ENCODE measurements around the gene ITGA2. TPM values are rescaled to one million over a fixed set of nuclear protein-coding genes. Genes with fewer than 3 reads are reported as not detected.

The ITGA2 gene
- total RNA-seq, 1 experiment from 2014 or later: 0.95 TPM

DNA sequence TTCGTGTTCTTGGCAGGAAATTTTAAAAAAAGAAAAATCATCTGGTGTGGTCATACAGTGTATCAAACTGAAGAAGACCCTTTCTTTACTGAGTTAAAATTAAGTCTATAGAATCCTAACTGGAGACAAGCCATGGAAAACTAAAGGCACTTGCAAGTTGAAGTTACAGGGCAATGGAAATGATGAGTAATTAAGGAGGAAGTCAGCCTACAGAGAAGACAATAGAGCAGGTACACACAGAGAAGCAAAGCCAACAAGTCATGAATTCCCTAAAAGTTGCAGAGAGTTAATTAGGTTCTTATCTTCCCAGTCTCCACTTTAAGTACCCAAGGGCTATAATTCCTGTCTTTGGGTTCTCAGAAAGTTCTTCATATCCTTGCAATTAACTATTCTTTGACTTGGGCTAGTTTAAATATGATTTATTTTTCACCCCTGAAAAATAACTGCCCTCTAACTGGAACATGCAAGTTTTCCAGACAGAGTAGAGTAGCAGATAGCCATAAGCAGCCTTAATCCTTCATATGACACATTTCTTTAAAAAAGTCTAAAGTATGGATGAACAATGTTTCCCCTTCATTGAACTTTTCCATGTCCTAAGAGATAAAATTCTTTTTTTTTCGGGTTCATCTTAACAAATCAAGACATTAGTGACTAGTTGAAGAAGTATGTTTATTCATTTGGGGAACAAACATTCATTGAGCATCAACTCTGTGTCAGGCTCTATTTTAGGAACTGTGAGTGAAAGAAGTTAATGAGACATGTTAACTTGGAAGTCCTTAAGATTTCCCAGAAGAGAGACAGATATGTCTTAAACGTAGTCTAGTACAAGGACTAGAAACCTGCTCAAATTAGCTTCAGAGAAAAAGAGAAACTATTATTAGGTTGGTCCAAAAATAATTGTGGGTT is 5.2 kb upstream of the ITGA2 start:
- no peak for DNase-seq
- H3K9me3 ChIP-seq: no peaks in the 10 kb centered on the region
- no peaks in the 10 kb centered on the region for H3K27me3 ChIP-seq
- no peak overlapping the region for H3K4me3 ChIP-seq
- no peaks in the 10 kb centered on the region for H3K36me3 ChIP-seq

DNA sequence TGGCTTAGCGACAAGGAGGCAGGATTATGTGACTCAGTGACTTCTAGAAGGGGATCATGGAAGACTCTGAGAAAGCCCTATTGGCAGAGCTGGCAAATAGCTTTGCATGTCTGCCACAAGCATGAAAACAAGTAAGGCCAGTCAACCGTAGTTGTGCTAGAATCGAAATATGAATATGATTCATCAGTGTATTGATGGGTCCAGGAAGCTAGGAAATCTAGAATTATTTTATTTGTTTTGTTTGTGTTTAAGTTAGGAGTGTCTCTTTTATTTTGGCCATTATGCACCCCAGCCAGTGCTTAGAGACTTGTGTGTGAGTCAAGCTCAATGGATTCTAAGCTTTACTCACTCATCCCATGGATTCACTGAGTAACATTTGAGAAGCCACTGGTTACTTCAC is 3.8 kb upstream of the ITGA2 start:
- Histone ChIP-seq H3K36me3 (no peaks in the 10 kb centered on the region), H3K9me3 (no peaks in the 10 kb centered on the region), H3K27me3 (no peaks in the 10 kb centered on the region), H3K4me3 (no peak overlapping the region)
- DNase-seq: peak; percentile 74

DNA sequence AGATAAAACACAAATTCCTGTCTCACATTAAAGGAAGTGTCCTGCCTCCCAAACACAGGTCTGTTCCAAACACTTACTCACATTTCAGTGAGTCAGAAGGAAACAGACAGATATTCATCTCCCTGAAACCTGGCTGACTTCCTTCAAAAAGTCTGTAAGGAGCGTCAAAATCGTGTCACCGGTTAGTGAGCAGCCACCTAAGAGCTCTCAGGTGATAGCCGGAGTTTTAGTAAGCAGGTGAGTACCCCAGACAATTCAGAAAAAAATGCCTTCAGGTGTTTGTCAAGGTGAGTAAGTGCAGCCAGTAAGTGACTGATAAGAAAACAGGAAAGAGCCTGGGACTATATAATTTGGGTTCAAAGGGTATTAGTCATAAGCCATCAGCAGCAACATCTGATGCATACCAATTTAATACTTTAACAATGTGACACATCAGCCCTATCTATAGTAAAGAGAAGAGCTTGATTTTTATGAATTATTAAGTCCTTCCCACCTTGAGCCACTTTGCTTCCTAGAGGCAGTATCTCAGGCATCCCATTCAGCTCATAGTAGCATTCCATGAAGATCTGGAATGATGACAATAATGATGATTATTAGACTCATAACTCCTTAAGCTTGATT is 1.3 kb upstream of the ITGA2 start:
- peak; percentile 24 for DNase-seq
- H3K4me3 ChIP-seq: no peak overlapping the region
- H3K36me3 ChIP-seq: peaks cover 3% of the 10 kb centered on the region; the same call in 1 of the 2 replicates
- H3K27me3 ChIP-seq: no peaks in the 10 kb centered on the region
- no peaks in the 10 kb centered on the region for H3K9me3 ChIP-seq

DNA sequence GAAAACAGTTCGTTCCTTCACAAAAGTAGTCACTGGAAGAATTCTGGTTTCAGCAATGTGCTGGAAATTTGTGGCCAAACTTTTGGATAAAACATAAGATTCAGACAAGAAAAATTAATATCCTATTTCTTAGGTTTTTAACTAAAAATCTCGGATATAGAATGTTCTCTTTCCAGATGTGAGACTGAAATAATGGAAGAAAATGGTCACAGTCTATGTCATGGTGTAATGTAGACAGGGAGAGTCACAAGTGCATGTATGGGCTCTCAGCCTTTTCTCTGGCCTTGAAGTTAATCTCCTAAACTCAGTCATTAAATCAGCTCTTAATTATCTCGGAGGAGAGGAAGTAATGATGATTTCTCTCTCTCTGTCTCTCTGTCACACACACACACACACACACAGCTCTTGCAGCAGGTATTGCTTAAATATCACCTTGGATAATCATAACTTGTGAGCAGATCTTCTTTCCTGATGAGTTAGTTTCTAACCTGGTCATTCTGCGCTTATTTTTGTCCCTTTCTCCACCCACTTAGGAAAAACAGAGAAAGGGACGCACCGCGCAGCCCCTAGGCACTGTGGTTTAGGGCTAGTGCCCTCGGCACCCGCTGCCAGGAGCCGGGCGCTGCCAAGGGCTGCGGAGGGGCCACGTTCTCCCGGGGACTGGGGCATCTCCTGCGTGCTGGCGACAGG is 672 bp upstream of the ITGA2 start:
- DNase-seq: no peak
- peaks cover 3% of the 10 kb centered on the region; the same call in 1 of the 2 replicates for H3K36me3 ChIP-seq
- no peaks in the 10 kb centered on the region for H3K9me3 ChIP-seq
- H3K4me3 ChIP-seq: peak overlapping the region; percentile 72
- no peaks in the 10 kb centered on the region for H3K27me3 ChIP-seq

DNA sequence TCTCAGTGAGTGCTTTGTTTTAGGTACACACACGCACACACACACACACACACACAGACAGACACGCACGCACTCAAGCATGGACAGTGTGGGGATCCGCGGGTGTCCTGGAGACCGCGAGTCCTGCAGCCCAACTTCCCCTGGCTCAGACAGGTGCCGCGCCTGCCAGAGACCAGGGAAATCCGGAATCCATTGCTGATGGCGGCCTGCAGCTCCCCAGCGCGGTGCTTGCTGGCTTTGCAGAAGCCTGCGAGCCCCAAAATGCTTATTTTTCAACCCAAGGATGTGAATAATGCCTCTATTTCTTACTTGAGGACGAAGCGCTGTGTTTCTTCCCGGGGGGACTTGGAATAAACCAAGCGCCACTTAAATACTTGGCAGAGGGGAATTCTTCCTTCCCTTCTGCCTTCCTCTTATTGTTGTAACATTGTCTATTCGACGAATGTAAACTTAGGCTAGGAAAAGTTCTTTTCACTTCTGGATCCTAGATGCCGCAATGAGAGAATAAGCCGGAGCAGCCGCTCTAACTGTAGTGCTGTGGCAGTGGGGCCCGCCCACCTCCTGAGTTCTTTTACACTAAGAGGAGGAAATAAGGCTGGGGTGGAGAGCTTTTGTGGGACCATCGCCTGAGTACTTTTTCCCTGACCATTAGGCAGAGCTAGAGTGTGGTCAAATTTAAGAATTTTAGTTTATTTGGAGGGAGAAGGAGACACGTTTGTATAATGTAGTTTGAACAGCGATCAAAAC is 802 bp downstream of the ITGA2 start:
- DNase-seq: peak; percentile 47
- Histone ChIP-seq H3K9me3 (no peaks in the 10 kb centered on the region), H3K27me3 (no peaks in the 10 kb centered on the region), H3K36me3 (peaks cover 3% of the 10 kb centered on the region; the same call in 1 of the 2 replicates), H3K4me3 (peak overlapping the region; percentile 72)

DNA sequence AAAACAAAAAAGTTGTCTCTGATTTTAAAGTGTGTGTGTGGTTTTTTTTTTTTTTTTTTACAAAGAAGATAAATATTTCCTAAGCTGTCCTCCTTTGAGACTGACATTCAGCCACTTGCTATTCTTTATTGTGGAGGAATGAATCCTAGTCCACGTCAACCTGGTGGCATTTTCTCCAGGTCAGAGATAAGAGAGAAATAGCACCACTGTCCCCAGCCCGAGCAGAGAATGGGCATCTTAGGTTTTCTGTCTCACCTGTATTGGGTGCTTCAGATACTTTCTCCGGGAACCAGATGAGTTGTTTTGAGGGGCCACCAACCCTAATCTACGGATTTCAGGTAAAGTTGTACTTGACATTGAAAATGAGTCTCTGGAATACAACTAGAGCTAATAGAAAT is 1.4 kb downstream of the ITGA2 start:
- H3K27me3 ChIP-seq: no peaks in the 10 kb centered on the region
- DNase-seq: no peak

DNA sequence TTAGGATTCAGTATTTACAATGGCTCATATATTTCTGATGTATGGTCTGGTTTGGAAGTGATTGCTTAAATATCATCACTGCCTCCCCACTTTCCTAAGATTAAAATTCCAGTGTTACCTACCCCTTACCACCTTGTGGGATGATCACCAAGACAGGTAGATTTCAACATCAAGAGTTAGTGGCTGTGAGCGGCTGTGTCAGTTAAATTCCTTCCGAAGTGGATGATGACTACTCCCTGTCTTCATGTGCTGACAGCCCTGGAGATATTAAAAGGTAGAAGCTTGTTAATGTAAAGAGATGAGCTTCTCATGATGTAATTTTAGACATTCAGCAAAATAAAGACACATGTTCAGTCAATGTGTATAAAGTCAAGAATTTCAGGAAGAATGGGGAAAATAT is 4.2 kb downstream of the ITGA2 start:
- Histone ChIP-seq H3K36me3 (peaks cover 3% of the 10 kb centered on the region; the same call in 1 of the 2 replicates), H3K9me3 (no peaks in the 10 kb centered on the region), H3K4me3 (no peak overlapping the region), H3K27me3 (no peaks in the 10 kb centered on the region)
- DNase-seq: no peak

More for the DNA sequence above, 1.4 kb downstream of the ITGA2 start:
- Histone ChIP-seq H3K9me3 (no peaks in the 10 kb centered on the region), H3K4me3 (peak overlapping the region; percentile 72), H3K36me3 (peaks cover 3% of the 10 kb centered on the region; the same call in 1 of the 2 replicates)

DNA sequence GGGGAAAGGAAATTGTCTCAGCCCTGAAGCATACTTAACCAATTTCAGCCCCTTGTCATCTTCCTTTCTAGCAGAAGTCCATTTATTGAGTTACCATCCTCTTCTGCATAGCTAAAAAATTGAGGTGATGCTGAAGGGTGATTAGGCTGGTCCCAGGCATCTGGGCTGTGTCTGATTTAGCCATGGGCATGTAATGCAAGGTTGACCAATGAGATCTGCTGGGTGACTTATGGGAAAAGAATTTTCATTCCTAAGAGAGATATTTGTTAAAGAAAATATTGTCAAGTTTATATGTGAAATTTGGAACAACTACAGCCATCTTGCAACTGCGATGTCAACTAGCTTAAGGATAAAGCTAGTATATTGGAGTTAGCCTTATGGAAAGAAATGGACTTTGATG is 5.1 kb downstream of the ITGA2 start:
- DNase-seq: no peak
- Histone ChIP-seq H3K9me3 (no peaks in the 10 kb centered on the region), H3K27me3 (no peaks in the 10 kb centered on the region), H3K4me3 (no peak overlapping the region), H3K36me3 (peaks cover 3% of the 10 kb centered on the region; the same call in 1 of the 2 replicates)

DNA sequence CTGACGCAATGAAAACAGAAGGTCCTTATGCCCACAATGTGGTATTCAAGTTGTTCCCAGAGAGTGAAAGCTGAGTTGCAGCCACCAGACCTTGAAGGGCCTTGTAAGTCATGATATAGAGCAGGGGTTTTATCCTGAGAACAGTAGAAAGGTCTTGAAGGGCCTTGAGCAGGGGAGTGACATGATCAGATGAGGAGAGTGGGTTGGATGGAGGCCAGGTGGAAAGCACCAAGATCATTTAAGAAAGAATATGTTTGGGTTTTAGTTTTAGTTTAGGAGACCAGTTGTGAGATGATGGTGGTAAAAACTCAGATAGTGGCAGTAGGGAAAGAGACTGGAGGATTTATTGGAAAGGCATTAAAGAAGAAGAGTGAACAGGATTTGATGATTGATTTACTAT is 5.9 kb downstream of the ITGA2 start:
- no peak overlapping the region for H3K4me3 ChIP-seq
- peaks cover 3% of the 10 kb centered on the region; the same call in 1 of the 2 replicates for H3K36me3 ChIP-seq

DNA sequence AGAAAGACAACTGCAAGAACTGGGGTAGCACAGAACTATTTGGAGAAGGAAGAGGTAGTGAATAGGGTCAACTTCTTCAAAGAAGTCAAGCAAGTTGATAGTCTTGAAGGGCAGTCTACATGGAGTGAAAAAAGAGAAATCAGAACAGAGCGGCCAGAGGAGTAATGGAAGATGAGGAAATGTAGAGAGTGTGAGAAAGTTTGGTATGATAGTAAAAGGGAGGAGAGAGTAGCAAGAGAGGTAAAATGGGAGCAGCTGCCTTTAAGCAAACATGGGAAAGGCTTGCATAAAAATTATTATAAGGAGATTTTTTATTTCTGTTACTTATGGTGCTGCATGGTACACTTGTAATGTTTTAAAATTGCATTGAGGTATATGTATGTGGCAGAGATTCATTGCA is 6.8 kb downstream of the ITGA2 start:
- no peaks in the 10 kb centered on the region for H3K9me3 ChIP-seq
- no peak for DNase-seq
- H3K36me3 ChIP-seq: peaks cover 3% of the 10 kb centered on the region; the same call in 1 of the 2 replicates
- H3K27me3 ChIP-seq: no peaks in the 10 kb centered on the region
- no peak overlapping the region for H3K4me3 ChIP-seq

More for the DNA sequence above, 5.9 kb downstream of the ITGA2 start:
- no peaks in the 10 kb centered on the region for H3K27me3 ChIP-seq
- no peak for DNase-seq
- no peaks in the 10 kb centered on the region for H3K9me3 ChIP-seq

DNA sequence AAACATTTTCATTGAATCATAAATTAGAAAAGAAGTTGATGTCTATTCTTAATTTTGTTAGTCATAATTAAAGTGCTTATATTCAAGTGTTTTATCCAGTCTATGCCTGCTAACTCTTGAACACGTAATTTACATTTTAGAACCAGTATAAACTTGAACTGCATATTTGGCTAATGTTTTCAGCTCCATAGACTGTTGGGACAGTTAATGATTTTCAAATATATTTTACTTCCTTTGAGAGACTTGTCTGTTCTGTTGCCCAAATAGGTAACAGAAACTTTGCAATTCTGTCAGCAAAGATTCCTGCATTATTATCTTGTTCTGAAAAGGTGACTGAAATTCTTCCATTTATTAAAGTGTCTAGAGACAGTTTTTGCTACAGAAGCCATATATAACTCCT is 7.8 kb downstream of the ITGA2 start:
- no peaks in the 10 kb centered on the region for H3K9me3 ChIP-seq
- no peaks in the 10 kb centered on the region; the same call in 1 of the 2 replicates for H3K36me3 ChIP-seq
- no peaks in the 10 kb centered on the region for H3K27me3 ChIP-seq
- no peak overlapping the region for H3K4me3 ChIP-seq
- no peak for DNase-seq

DNA sequence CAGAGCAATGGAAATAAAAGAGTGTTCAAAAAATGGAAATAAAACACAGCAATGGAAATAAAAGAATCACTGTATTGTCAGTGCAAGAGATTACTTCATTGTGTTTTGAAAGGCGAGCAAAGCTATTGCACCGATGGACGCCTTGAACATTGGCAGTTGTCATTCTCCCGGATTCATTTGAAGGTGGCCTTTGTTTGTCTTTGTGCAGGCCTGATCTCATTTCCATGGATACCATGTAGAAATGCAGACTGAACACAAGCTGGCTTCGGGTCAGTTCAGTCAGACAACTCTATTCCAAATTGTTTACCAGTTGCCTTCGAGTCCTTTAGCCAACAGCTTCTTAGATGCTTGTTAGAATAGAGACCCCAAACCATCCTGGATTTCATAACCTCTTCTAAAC is 8.3 kb downstream of the ITGA2 start:
- Histone ChIP-seq H3K4me3 (no peak overlapping the region), H3K36me3 (no peaks in the 10 kb centered on the region; the same call in 1 of the 2 replicates), H3K9me3 (no peaks in the 10 kb centered on the region)

DNA sequence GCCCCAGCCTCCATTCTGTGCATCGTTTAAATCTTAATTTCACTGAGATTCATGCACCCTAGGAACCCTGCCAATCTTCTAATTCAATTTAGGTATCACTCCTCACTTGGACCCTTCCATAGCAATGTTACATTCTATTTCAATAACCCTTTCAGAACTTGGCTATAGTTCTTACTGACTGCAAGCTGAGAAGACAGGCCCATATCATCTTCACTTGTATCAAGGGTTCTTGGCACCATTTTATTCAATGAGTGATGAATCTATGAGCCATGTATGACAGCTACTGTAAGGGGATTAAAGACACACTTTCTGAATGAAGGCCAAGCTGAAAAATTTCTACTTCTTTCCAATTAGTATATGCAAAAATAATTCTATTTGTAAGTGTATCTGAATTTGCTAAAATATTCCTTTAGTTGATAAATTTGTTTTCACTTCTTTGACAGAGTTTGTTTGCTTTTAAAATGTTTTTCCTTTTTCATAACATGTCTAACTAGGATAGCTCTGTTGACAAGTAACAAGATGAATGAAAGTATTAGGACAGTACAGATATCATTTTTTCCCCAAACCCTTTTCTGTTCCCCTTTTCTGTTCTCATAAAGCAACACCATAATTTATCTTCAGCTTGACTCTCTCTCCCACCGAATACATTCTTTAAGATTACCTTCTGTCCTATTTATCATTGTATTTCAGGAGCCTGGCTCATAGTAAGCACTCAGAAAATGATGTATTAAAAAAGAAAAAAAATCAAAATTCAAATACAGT is 9.6 kb downstream of the ITGA2 start:
- H3K27me3 ChIP-seq: no peaks in the 10 kb centered on the region
- no peak overlapping the region for H3K4me3 ChIP-seq
- no peaks in the 10 kb centered on the region for H3K9me3 ChIP-seq
- no peak for DNase-seq
- no peaks in the 10 kb centered on the region; the same call in none of the 2 replicates for H3K36me3 ChIP-seq

More for the DNA sequence above, 8.3 kb downstream of the ITGA2 start:
- no peaks in the 10 kb centered on the region for H3K27me3 ChIP-seq
- no peak for DNase-seq

DNA sequence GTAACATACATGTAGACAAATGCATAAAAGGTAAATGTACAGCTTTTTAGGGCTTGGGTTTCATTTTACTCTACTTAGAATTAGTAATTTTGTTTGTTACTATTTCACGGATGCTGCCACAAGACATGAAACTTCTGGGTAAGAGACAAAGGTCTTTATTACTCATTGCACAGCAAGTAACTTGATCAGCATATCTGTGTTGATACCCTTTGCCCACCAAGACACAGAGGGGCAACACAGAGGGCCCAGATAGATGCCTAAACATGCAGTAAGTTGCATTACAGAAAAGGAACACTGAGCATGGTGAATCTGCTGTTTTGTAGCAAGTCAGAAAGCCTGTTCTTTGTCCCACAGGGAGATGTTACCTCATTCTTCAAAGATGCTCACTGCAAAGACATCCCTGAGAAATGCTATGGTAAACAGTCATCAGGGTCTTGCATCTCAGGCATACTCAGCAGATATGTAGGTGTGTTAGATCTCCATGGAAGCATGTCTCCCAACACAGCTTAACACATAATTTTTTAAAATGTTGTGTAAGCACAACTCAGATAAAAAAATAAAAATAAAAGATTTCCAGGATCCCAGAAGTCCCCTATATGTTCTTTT is 10.3 kb downstream of the ITGA2 start:
- DNase-seq: no peak
- Histone ChIP-seq H3K4me3 (no peak overlapping the region), H3K36me3 (no peaks in the 10 kb centered on the region; the same call in none of the 2 replicates), H3K9me3 (no peaks in the 10 kb centered on the region), H3K27me3 (no peaks in the 10 kb centered on the region)

DNA sequence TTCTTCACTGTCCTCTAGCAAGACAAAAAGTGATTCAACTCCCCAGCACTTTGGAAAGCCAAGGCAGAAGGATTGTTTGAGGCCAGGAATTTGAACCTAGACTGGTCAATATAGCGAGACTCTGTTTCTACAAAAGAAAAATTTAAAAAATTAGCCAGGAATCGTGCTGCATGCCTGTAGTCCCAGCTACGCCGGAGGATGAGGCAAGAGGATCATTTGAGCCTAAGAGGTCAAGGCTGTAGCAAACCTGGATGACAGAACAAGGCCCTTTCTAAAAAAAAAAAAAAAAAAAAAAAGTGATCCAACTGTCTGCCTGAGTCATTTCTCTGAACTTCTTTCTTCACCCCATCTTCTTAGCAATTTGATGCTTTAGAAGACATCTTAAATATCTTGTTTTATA is 12.4 kb downstream of the ITGA2 start:
- H3K27me3 ChIP-seq: no peaks in the 10 kb centered on the region
- H3K36me3 ChIP-seq: no peaks in the 10 kb centered on the region; the same call in none of the 2 replicates
- no peaks in the 10 kb centered on the region for H3K9me3 ChIP-seq
- no peak overlapping the region for H3K4me3 ChIP-seq
- DNase-seq: no peak
